ENCODE measurements around the gene GAL3ST3.

GAL3ST3 gene

GRCh38 chr11:66013762-66014100 is 35.2 kb downstream of the GAL3ST3 start:
- no peaks in the 10 kb centered on the region for H3K27me3 ChIP-seq (ENCODE audit: insufficient read depth, low read length)
- H3K27ac ChIP-seq (ENCODE audit: low read depth, low read length): peak overlapping the region; percentile 76
- peak overlapping the region; percentile 95 for H2BK12ac ChIP-seq (ENCODE audit: low read length)
- peak overlapping the region; percentile 75 for H3K18ac ChIP-seq (ENCODE audit: low read length)
- H3K4me2 ChIP-seq (ENCODE audit: low read length): no peak overlapping the region
- no peak overlapping the region for H4K12ac ChIP-seq (ENCODE audit: low read depth, low read length)
- H3K23ac ChIP-seq (ENCODE audit: low read length): no peak overlapping the region
- H2BK5ac ChIP-seq (ENCODE audit: low read depth, low read length, poor library complexity): peak overlapping the region; percentile 54
- H4K91ac ChIP-seq (ENCODE audit: low read depth, low read length): peak overlapping the region; percentile 95
- no peak overlapping the region for H2AFZ ChIP-seq (ENCODE audit: insufficient read depth, low read length, poor library complexity)
- H3K4me1 ChIP-seq (ENCODE audit: control insufficient read depth in 1 of 2, insufficient read depth in 2 of 2, low read length in 2 of 2): peaks cover 37 to 41% of the 10 kb centered on the region in 2 experiments
- H3K14ac ChIP-seq (ENCODE audit: low read length): no peak overlapping the region
- no peaks in the 10 kb centered on the region for H3K36me3 ChIP-seq (ENCODE audit: control insufficient read depth in 1 of 2, insufficient read depth in 2 of 2, low read length in 2 of 2)
- H3K79me2 ChIP-seq (ENCODE audit: control insufficient read depth, insufficient read depth, low read length, poor library complexity): peaks cover 3% of the 10 kb centered on the region
- H3K79me1 ChIP-seq (ENCODE audit: low read length): peaks cover 19% of the 10 kb centered on the region
- no CpG with 5 or more reads among the region's 7 CpGs for WGBS (ENCODE audit: extremely low coverage, insufficient coverage, insufficient read length)
- H3K9ac ChIP-seq (ENCODE audit: low read length): no peak overlapping the region
- H4K8ac ChIP-seq (ENCODE audit: low read depth, low read length): peak overlapping the region; percentile 33
- peak overlapping the region; percentile 0 for H3K4ac ChIP-seq (ENCODE audit: low read depth, low read length)
- no peak overlapping the region for H3K4me3 ChIP-seq (ENCODE audit: low read depth, low read length)
- no peak for DNase-seq
- H2AK5ac ChIP-seq (ENCODE audit: low read length): peak overlapping the region; percentile 75
- H2BK120ac ChIP-seq (ENCODE audit: insufficient read depth, low read length, poor library complexity): peak overlapping the region; percentile 92
- no peaks in the 10 kb centered on the region for H3K9me3 ChIP-seq (ENCODE audit: insufficient read depth, low read depth, low read length)

GRCh38 chr11:66012946-66013761 is 35.8 kb downstream of the GAL3ST3 start:
- Histone ChIP-seq H2BK5ac (ENCODE audit: low read depth, low read length, poor library complexity) (peak overlapping the region; percentile 54), H2AFZ (ENCODE audit: insufficient read depth, low read length, poor library complexity) (peak overlapping the region; percentile 1), H3K23ac (ENCODE audit: low read length) (no peak overlapping the region), H4K12ac (ENCODE audit: low read depth, low read length) (no peak overlapping the region), H3K18ac (ENCODE audit: low read length) (peak overlapping the region; percentile 92), H4K8ac (ENCODE audit: low read depth, low read length) (peak overlapping the region; percentile 13), H3K36me3 (ENCODE audit: control insufficient read depth in 1 of 2, insufficient read depth in 2 of 2, low read length in 2 of 2) (no peaks in the 10 kb centered on the region), H3K14ac (ENCODE audit: low read length) (peak overlapping the region; percentile 62), H3K79me1 (ENCODE audit: low read length) (peaks cover 19% of the 10 kb centered on the region), H3K4me2 (ENCODE audit: low read length) (peak overlapping the region; percentile 41), H3K9ac (ENCODE audit: low read length) (no peak overlapping the region), H2AK5ac (ENCODE audit: low read length) (peak overlapping the region; percentile 75), H2BK12ac (ENCODE audit: low read length) (peak overlapping the region; percentile 95), H3K4ac (ENCODE audit: low read depth, low read length) (peak overlapping the region; percentile 0), H3K4me1 (ENCODE audit: control insufficient read depth in 1 of 2, insufficient read depth in 2 of 2, low read length in 2 of 2) (peaks cover 43 to 44% of the 10 kb centered on the region in 2 experiments), H3K27ac (ENCODE audit: low read depth, low read length) (peak overlapping the region; percentile 76), H3K9me3 (ENCODE audit: insufficient read depth, low read depth, low read length) (no peaks in the 10 kb centered on the region), H4K91ac (ENCODE audit: low read depth, low read length) (peak overlapping the region; percentile 95), H3K79me2 (ENCODE audit: control insufficient read depth, insufficient read depth, low read length, poor library complexity) (peaks cover 3% of the 10 kb centered on the region), H3K27me3 (ENCODE audit: insufficient read depth, low read length) (no peaks in the 10 kb centered on the region), H2BK120ac (ENCODE audit: insufficient read depth, low read length, poor library complexity) (peak overlapping the region; percentile 92), H3K4me3 (ENCODE audit: low read depth, low read length) (no peak overlapping the region)
- no CpG with 5 or more reads among the region's 12 CpGs for WGBS (ENCODE audit: extremely low coverage, insufficient coverage, insufficient read length)
- peak; percentile 85 to 91 for DNase-seq

- DNase-seq: peak in 1 of 2 donors; percentile 42
- H2AK5ac ChIP-seq (ENCODE audit: low read length): no peak overlapping the region
- peak overlapping the region; percentile 15 for H2BK5ac ChIP-seq (ENCODE audit: low read depth, low read length, poor library complexity)
- peaks cover 3% of the 10 kb centered on the region for H3K79me2 ChIP-seq (ENCODE audit: control insufficient read depth, insufficient read depth, low read length, poor library complexity)
- H3K4me3 ChIP-seq (ENCODE audit: low read depth, low read length): no peak overlapping the region
- H3K9ac ChIP-seq (ENCODE audit: low read length): no peak overlapping the region
- H4K12ac ChIP-seq (ENCODE audit: low read depth, low read length): no peak overlapping the region
- peak overlapping the region; percentile 61 for H3K4ac ChIP-seq (ENCODE audit: low read depth, low read length)
- H3K27me3 ChIP-seq (ENCODE audit: insufficient read depth, low read length): no peaks in the 10 kb centered on the region
- no CpG with 5 or more reads among the region's 12 CpGs for WGBS (ENCODE audit: extremely low coverage, insufficient coverage, insufficient read length)
- no peaks in the 10 kb centered on the region for H3K36me3 ChIP-seq (ENCODE audit: control insufficient read depth in 1 of 2, insufficient read depth in 2 of 2, low read length in 2 of 2)
- H3K4me1 ChIP-seq (ENCODE audit: control insufficient read depth in 1 of 2, insufficient read depth in 2 of 2, low read length in 2 of 2): peaks cover 43 to 44% of the 10 kb centered on the region in 2 experiments
- no peak overlapping the region for H2BK120ac ChIP-seq (ENCODE audit: insufficient read depth, low read length, poor library complexity)
- peak overlapping the region; percentile 41 for H3K4me2 ChIP-seq (ENCODE audit: low read length)
- H2BK12ac ChIP-seq (ENCODE audit: low read length): peak overlapping the region; percentile 92
- H3K23ac ChIP-seq (ENCODE audit: low read length): no peak overlapping the region
- H3K18ac ChIP-seq (ENCODE audit: low read length): no peak overlapping the region
- H4K91ac ChIP-seq (ENCODE audit: low read depth, low read length): peak overlapping the region; percentile 95
- H3K9me3 ChIP-seq (ENCODE audit: insufficient read depth, low read depth, low read length): no peaks in the 10 kb centered on the region
- no peak overlapping the region for H3K14ac ChIP-seq (ENCODE audit: low read length)
- peaks cover 19% of the 10 kb centered on the region for H3K79me1 ChIP-seq (ENCODE audit: low read length)
- no peak overlapping the region for H4K8ac ChIP-seq (ENCODE audit: low read depth, low read length)
- H2AFZ ChIP-seq (ENCODE audit: insufficient read depth, low read length, poor library complexity): no peak overlapping the region
- peak overlapping the region; percentile 90 for H3K27ac ChIP-seq (ENCODE audit: low read depth, low read length)
Observed at GRCh38 chr11:66012371-66012945, 36.5 kb downstream of the GAL3ST3 start.

GRCh38 chr11:66011785-66012303 is 37.1 kb downstream of the GAL3ST3 start, which contains the start of gene CST6:
TSS of gene CST6 (plus strand) at chr11:66012008. CDS start at chr11:66012045, 37 bp downstream.
- Histone ChIP-seq H2BK120ac (ENCODE audit: insufficient read depth, low read length, poor library complexity) (peak within 1 kb of the TSS; percentile 85), H3K9me3 (ENCODE audit: insufficient read depth, low read depth, low read length) (no peaks in the 10 kb centered on the region), H3K79me1 (ENCODE audit: low read length) (peaks cover 19% of the 10 kb centered on the region), H2AK5ac (ENCODE audit: low read length) (peak within 1 kb of the TSS; percentile 24), H3K27ac (ENCODE audit: low read depth, low read length) (peak within 1 kb of the TSS; percentile 90), H3K4me1 (ENCODE audit: control insufficient read depth in 1 of 2, insufficient read depth in 2 of 2, low read length in 2 of 2) (peaks cover 45 to 50% of the 10 kb centered on the region in 2 experiments), H2AFZ (ENCODE audit: insufficient read depth, low read length, poor library complexity) (peak within 1 kb of the TSS; percentile 50), H3K27me3 (ENCODE audit: insufficient read depth, low read length) (no peaks in the 10 kb centered on the region), H4K91ac (ENCODE audit: low read depth, low read length) (peak within 1 kb of the TSS; percentile 95), H3K4ac (ENCODE audit: low read depth, low read length) (peak within 1 kb of the TSS; percentile 61), H2BK5ac (ENCODE audit: low read depth, low read length, poor library complexity) (peak within 1 kb of the TSS; percentile 69), H4K8ac (ENCODE audit: low read depth, low read length) (peak within 1 kb of the TSS; percentile 44), H3K36me3 (ENCODE audit: control insufficient read depth in 1 of 2, insufficient read depth in 2 of 2, low read length in 2 of 2) (no peaks in the 10 kb centered on the region), H2BK12ac (ENCODE audit: low read length) (peak within 1 kb of the TSS; percentile 92), H3K14ac (ENCODE audit: low read length) (peak within 1 kb of the TSS; percentile 83), H3K79me2 (ENCODE audit: control insufficient read depth, insufficient read depth, low read length, poor library complexity) (peaks cover 3% of the 10 kb centered on the region), H3K4me3 (ENCODE audit: low read depth, low read length) (peak within 1 kb of the TSS; percentile 31), H4K12ac (ENCODE audit: low read depth, low read length) (peak within 1 kb of the TSS; percentile 23), H3K23ac (ENCODE audit: low read length) (no peak within 1 kb of the TSS), H3K4me2 (ENCODE audit: low read length) (peak within 1 kb of the TSS; percentile 53), H3K18ac (ENCODE audit: low read length) (peak within 1 kb of the TSS; percentile 78), H3K9ac (ENCODE audit: low read length) (peak within 1 kb of the TSS; percentile 3)
- no CpG with 5 or more reads among the region's 61 CpGs for WGBS (ENCODE audit: extremely low coverage, insufficient coverage, insufficient read length)
- DNase-seq: peak in 1 of 2 donors; percentile 35

Data from trophoblast cell (in vitro differentiated cells and primary cell).